PC-3 (cell line): Measurements from ENCODE around the gene MORN3. TPM values are rescaled to one million over a fixed set of nuclear protein-coding genes. Genes with fewer than 3 reads are reported as not detected.
"Not testable (repeated sequence)": the region's sequence is repeated elsewhere in the genome, so short reads cannot be mapped to it uniquely, and the experiment has no call there.

Source experiments
- ATAC-seq: fragments of 200-7000 bp; cut with Tn5 transposase; 2 replicates; pipeline ENCODE4 v1.9.1; 2020; ENCODE audit warnings: mild to moderate bottlenecking, moderate library complexity
- BruUV-seq: library from RNA; stranded (reverse); fragments of 400-500 nt; replicated peaks from 2 replicates; lab custom pipeline; 2021; lab: Mats Ljungman, UMichigan
- CTCF ChIA-PET: fragments of 300-600 bp; sonication (Branson Sonifier 250); formaldehyde crosslinking; loops from one replicate; lab custom pipeline; 2022; ENCODE audit warnings: antibody characterized with exemption; lab: Charles Lee
- POLR2A ChIA-PET: fragments of 300-600 bp; sonication (Branson Sonifier 250); formaldehyde crosslinking; loops from one replicate; lab custom pipeline; 2022; ENCODE audit warnings: antibody characterized with exemption; ENCODE audit not compliant: unreplicated experiment; lab: Charles Lee
- DNase-seq: peaks from one replicate; pipeline ENCODE4 v3.0.0-alpha.2; 2015
- H2AFZ ChIP-seq: fragments of 300-600 bp; sonication (generic); 2 replicates; pipeline ENCODE4 v1.6.0; 2016; ENCODE audit warnings: antibody characterized with exemption, low read length
- H3F3A ChIP-seq: fragments of 300-600 bp; sonication (generic); one replicate; pipeline ENCODE4 v1.6.0; 2017; ENCODE audit warnings: antibody characterized with exemption, low read length, control low read depth, mild to moderate bottlenecking; ENCODE audit not compliant: unreplicated experiment
- H3K27ac ChIP-seq: fragments of 300-600 bp; sonication (generic); 2 replicates; pipeline ENCODE4 v1.5.1; 2016; ENCODE audit warnings: mild to moderate bottlenecking, low read length
- H3K27me3 ChIP-seq: fragments of 300-600 bp; sonication (generic); 2 replicates; pipeline ENCODE4 v1.6.1; 2016; ENCODE audit warnings: low read length, mixed read lengths
- H3K36me3 ChIP-seq: fragments of 300-600 bp; sonication (generic); 2 replicates; pipeline ENCODE4 v1.6.1; 2016; ENCODE audit warnings: low read depth, mixed run types, low read length, mixed read lengths
- H3K4me1 ChIP-seq: fragments of 300-600 bp; sonication (generic); 2 replicates; pipeline ENCODE4 v1.5.1; 2016; ENCODE audit warnings: low read length; ENCODE audit not compliant: insufficient read depth
- H3K4me2 ChIP-seq: fragments of 300-600 bp; sonication (generic); 2 replicates; pipeline ENCODE4 v1.6.0; 2016; ENCODE audit warnings: low read length
- H3K4me3 ChIP-seq: fragments of 300-600 bp; sonication (generic); 2 replicates; pipeline ENCODE4 v1.5.1; 2016; ENCODE audit warnings: mild to moderate bottlenecking, low read length, mixed read lengths
- H3K79me2 ChIP-seq: fragments of 300-600 bp; sonication (generic); 2 replicates; pipeline ENCODE4 v1.6.1; 2017; ENCODE audit warnings: low read length, mixed read lengths
- H3K9ac ChIP-seq: fragments of 300-600 bp; sonication (generic); 2 replicates; pipeline ENCODE4 v1.6.0; 2016; ENCODE audit warnings: mild to moderate bottlenecking, low read length
- H3K9me2 ChIP-seq: fragments of 300-600 bp; sonication (generic); replicated peaks from 2 replicates; pipeline ENCODE4 v1.6.1; 2016; ENCODE audit warnings: mixed run types, low read length, mixed read lengths
- H3K9me3 ChIP-seq: fragments of 300-600 bp; sonication (generic); 2 replicates; pipeline ENCODE4 v1.6.1; 2016; ENCODE audit warnings: low read length, mixed read lengths
- H4K20me1 ChIP-seq: fragments of 300-600 bp; sonication (generic); 2 replicates; pipeline ENCODE4 v1.6.1; 2016; ENCODE audit warnings: low read length, mixed read lengths
- EZH2 ChIP-seq: fragments of 300-600 bp; sonication (generic); IDR thresholded peaks from one replicate; pipeline ENCODE4 v1.6.1; 2017; ENCODE audit warnings: antibody characterized with exemption, mild to moderate bottlenecking, low read length; ENCODE audit not compliant: unreplicated experiment
- EZH2phosphoT487 ChIP-seq: fragments of 300-600 bp; sonication (generic); IDR thresholded peaks from 2 replicates; pipeline ENCODE4 v1.6.1; 2018; ENCODE audit warnings: mild to moderate bottlenecking, antibody characterized with exemption, low read length, borderline replicate concordance
- intact Hi-C: fragments of 100-400 bp; cut with micrococcal nuclease; formaldehyde crosslinking; loops from 2 replicates; pipeline ENCODE4 v1.9.0; 2023
- total RNA-seq: library from RNA; depleted of rRNA; stranded (reverse); fragments of >200 nt; gene quantifications from 2 replicates; pipeline ENCODE4 v1.2.3, GENCODE V29; 2014
- TF ChIP-seq, protein P1 (sequence below): fragments of 300-600 bp; sonication (generic); conservative IDR thresholded peaks from 2 replicates; pipeline ENCODE4 v1.5.1; 2017; ENCODE audit warnings: antibody characterized with exemption, low read depth, mild to moderate bottlenecking, low read length

Gene MORN3
- total RNA-seq, 1 experiment from 2014 or later: 1.7 TPM

DNA sequence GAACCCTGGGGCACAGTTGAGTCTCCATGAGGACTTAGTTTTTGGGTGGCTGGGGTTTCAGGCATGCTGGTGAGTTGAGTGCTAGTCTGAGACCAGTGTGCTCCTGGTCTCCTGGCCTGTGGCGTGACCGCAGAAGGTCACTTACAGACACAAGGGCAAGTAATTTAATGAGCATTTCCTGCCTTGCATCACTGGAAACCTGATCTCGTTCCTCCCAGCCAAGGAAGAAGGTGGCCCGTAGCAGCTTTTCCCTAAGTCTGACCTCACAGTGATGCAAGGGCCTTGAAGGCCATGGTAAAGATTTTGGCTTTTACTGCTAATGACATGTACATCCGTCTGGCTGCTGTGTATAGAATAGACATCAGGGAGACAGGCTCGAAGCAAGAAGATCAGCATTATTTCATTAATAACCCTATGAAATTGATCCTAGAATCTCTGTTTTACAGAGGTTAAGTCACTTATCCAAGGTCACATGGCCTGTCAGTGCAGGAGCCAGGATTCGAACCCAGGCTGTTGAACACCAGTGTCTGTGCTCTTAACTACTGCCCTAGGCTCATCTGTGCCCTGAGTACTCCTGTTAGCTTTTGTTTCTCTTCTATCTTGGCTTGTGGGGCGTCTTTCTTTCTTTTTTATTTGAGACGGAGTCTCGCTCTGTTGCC lies 47.7 kb upstream of the MORN3 start:
- Histone ChIP-seq H3K27me3 (no peaks in the 10 kb centered on the region), H3K79me2 (peaks cover 67% of the 10 kb centered on the region), H3K36me3 (no peaks in the 10 kb centered on the region), H3K4me2 (no peak overlapping the region), H3K4me1 (peaks cover 12% of the 10 kb centered on the region; the same call in 1 of the 2 replicates), H4K20me1 (no peaks in the 10 kb centered on the region), H3F3A (no peaks in the 10 kb centered on the region), H3K27ac (no peak overlapping the region), H3K9me3 (no peaks in the 10 kb centered on the region), H3K4me3 (no peak overlapping the region), H2AFZ (no peak overlapping the region), H3K9me2 (no peaks in the 10 kb centered on the region), H3K9ac (no peak overlapping the region)
- POLR2A ChIA-PET: no interaction called here
- no TSS peak for BruUV-seq
- DNase-seq (peak; percentile 46), ATAC-seq (no peak)
- CTCF ChIA-PET: no interaction called here
- intact Hi-C loops: no loop called here
- TF ChIP-seq EZH2phosphoT487 (no peak), EZH2 (no peak)
- TF ChIP-seq, protein P1, sequence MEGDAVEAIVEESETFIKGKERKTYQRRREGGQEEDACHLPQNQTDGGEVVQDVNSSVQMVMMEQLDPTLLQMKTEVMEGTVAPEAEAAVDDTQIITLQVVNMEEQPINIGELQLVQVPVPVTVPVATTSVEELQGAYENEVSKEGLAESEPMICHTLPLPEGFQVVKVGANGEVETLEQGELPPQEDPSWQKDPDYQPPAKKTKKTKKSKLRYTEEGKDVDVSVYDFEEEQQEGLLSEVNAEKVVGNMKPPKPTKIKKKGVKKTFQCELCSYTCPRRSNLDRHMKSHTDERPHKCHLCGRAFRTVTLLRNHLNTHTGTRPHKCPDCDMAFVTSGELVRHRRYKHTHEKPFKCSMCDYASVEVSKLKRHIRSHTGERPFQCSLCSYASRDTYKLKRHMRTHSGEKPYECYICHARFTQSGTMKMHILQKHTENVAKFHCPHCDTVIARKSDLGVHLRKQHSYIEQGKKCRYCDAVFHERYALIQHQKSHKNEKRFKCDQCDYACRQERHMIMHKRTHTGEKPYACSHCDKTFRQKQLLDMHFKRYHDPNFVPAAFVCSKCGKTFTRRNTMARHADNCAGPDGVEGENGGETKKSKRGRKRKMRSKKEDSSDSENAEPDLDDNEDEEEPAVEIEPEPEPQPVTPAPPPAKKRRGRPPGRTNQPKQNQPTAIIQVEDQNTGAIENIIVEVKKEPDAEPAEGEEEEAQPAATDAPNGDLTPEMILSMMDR: no peak

DNA sequence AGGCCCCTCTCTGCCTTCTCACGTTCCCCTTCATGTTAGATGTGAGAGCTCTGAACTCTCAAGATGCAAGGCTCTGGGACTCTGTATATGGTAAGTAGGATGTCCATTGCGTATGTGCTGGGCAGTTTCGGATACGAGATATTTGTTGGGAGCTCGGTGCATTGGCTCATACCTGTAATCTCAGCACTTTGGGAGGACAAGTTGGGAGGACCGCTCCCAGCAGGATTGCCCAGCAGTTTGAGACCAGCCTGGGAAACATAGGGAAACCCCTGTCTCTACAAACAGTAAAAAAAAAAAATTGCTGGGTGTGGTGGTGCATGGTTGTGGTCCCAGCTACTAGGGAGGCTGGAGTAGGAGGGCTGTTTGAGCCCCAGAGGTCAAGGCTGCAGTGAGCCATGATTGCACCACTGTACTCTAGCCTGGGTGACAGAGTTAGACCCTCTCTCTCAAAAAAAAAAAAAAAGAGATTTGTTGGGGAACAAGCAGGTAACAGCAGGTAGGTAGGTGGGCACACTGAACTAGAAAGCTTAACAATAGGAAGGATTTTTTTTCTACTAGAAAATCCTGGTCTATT lies 46.5 kb upstream of the MORN3 start:
- H3K9me2 ChIP-seq: no peaks in the 10 kb centered on the region
- no peak overlapping the region for H3K27ac ChIP-seq
- intact Hi-C loops: no loop called here
- H2AFZ ChIP-seq: no peak overlapping the region
- no peaks in the 10 kb centered on the region for H3F3A ChIP-seq
- peaks cover 20% of the 10 kb centered on the region; the same call in 1 of the 2 replicates for H3K4me1 ChIP-seq
- CTCF ChIA-PET: no interaction called here
- no TSS peak for BruUV-seq
- POLR2A ChIA-PET: no interaction called here
- no peak overlapping the region for H3K4me3 ChIP-seq
- H3K9ac ChIP-seq: no peak overlapping the region
- no peaks in the 10 kb centered on the region for H3K27me3 ChIP-seq
- peaks cover 63% of the 10 kb centered on the region for H3K79me2 ChIP-seq
- no peaks in the 10 kb centered on the region for H3K36me3 ChIP-seq
- no peaks in the 10 kb centered on the region for H3K9me3 ChIP-seq
- H4K20me1 ChIP-seq: no peaks in the 10 kb centered on the region
- TF ChIP-seq EZH2phosphoT487 (no peak), EZH2 (no peak)
- TF ChIP-seq, protein P1: no peak
- ATAC-seq (no peak), DNase-seq (no peak)
- no peak overlapping the region for H3K4me2 ChIP-seq

DNA sequence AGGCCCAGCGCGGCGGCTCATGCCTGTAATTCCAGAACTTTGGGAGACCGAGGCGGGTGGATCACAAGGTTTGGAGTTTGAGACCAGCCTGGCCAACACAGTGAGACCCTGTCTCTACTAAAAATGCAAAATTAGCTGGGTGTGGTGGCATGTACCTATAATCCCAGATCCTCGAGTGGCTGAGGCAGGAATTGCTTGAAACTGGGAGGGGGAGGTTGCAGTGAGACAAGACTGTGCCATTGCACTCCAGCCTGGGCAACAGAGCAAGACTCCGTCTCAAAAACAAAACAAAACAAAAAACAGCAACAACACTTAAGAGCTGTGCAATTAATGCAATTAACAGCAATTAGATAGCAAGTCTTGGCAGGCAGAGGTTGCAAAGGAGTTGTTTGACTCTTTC lies 45.6 kb upstream of the MORN3 start:
- H3K27me3 ChIP-seq, H3K9me2 ChIP-seq, H3K4me3 ChIP-seq, DNase-seq, H3K9me3 ChIP-seq, H3K9ac ChIP-seq, BruUV-seq, ATAC-seq, H3F3A ChIP-seq, intact Hi-C loops, H3K36me3 ChIP-seq, H4K20me1 ChIP-seq, H2AFZ ChIP-seq, H3K27ac ChIP-seq, H3K4me2 ChIP-seq, POLR2A ChIA-PET, CTCF ChIA-PET: not testable (repeated sequence)
- Histone ChIP-seq H3K79me2 (peaks cover 57% of the 10 kb centered on the region), H3K4me1 (peaks cover 20% of the 10 kb centered on the region; the same call in 1 of the 2 replicates)
